Measurements from ENCODE around the gene RNFT2. TPM values are rescaled to one million over a fixed set of nuclear protein-coding genes. Genes with fewer than 3 reads are reported as not detected.

RNFT2 gene
- total RNA-seq, 2 donors from 2014 or later: 1.2 to 2.2 TPM

DNA sequence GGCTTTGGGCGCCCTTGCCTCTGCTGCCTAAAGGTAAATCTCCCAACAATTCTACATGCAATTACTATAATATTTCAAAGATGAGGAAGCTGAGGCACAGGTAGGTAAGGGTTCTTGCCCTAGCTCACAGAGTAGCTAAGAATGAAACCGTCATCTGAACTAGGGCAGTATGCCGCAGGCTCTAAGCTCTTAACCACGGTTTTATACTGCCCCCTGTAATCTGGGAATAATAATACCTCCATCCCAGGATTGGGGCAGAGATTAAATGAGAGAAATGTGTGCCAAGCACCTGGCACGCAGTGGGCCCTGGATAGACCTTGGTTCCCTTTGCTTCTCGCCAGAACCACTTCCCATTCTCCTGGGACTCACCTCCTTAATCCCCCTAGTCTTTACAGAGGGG is 144.6 kb downstream of the RNFT2 start:
- intact Hi-C loops (cut with DNase I): loop anchor here in 1 of 2 donors (5.0 kb wide), 1 partner anchor 180 kb away; no protein-coding TSS in a partner anchor
- DNase-seq (ENCODE audit: low spot score): no peak

DNA sequence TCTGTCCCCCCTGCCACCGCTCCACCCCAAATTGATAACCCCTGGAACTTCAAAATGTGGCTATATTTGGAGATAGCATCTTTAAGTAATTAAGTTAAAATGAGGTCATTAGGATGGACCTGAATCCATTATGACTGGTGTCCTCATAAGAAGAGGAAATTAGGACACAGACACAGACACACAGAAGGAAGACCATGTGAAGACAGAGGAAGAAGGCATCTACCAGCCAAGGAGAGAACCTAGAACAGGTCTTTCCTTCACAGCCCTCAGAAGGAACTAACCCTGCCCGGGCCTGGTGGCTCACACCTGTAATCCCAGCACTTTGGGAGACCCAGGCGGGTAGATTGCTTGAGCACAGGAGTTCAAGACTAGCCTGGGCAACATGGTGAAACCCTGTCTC is 146.8 kb downstream of the RNFT2 start:
- DNase-seq (ENCODE audit: low spot score): no peak
- intact Hi-C loops (cut with DNase I): loop anchor here in 1 of 2 donors (5.0 kb wide), 1 partner anchor 183 kb away; no protein-coding TSS in a partner anchor

DNA sequence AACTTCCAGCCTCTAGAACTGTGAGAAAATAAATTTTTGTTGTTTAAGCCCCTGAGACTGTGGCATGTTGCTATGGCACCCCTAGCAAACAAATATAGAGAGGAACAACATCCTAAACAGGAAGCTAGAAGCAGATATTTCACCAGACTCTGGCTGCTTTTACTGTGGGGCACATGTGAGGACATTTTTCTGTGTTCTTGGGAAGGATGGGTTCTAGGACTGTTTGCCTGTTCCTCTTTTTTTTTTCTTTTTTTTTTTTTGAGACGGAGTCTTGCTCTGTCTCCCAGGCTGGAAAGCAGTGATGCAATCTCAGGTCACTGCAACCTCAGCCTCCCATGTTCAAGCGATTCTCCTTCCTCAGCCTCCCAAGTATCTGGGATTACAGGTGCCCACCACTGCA is 147.4 kb downstream of the RNFT2 start:
- DNase-seq (ENCODE audit: low spot score): no peak
- intact Hi-C loops (cut with DNase I): no loop called here

DNA sequence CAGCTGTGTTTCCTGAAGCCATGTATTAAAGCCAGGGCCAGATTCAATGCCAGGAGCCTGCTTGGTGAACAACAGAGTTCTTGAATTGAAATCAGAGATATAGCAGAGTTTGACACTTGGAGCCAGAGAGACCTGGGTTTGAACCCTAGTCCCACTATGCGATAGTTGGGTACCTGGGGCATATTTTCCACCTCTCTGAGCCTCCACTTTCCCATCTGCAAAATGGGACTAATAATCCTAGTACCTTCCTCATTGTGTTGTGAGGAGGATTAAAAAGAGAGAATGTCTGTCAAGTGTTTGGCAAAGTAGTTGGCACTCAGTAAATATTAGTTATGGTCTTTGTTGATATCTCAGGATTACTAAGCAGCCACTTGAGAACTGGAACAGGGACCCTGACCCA is 149.1 kb downstream of the RNFT2 start:
- no peak for DNase-seq (ENCODE audit: low spot score)
- intact Hi-C loops (cut with DNase I): no loop called here

DNA sequence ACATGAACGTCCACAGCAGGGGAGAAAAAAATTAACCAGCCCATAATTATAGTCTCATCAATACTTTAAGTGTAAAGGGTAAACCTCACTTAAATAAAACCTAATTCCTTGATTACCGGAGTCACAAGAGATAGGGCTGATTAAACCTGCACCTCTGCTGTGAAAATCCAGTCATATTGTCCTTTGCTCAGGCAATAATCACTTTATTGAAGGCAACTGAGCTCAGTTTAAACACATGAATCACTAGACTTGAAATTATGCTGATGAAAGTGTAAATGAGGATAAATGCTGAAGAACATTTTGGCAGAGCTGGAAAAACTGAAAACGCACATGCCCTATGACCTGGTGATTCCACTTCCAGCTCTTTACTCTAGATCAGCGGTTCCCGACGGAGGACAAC is 149.8 kb downstream of the RNFT2 start:
- no peak for DNase-seq (ENCODE audit: low spot score)
- intact Hi-C loops (cut with DNase I): no loop called here

DNA sequence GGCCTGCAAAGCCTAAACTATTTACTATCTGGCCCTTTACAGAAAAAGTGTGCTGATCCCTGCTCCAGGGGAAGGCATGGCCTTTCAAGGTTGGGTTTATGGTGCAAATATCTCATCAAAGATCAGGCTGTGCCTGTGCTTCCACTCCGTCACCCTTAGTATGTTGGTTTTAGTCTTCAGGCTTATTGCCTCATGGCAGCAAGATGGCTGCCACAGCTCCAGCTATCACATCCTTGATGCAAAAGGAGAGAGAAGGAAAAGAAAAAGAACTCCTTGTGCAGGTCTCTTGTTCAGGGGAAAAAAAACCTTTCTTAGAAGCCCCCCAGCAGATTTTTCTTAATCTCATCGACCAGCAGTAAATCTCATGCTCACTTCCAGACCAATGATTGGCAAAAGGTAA is 152.2 kb downstream of the RNFT2 start:
- intact Hi-C loops (cut with DNase I): no loop called here
- DNase-seq (ENCODE audit: low spot score): no peak

DNA sequence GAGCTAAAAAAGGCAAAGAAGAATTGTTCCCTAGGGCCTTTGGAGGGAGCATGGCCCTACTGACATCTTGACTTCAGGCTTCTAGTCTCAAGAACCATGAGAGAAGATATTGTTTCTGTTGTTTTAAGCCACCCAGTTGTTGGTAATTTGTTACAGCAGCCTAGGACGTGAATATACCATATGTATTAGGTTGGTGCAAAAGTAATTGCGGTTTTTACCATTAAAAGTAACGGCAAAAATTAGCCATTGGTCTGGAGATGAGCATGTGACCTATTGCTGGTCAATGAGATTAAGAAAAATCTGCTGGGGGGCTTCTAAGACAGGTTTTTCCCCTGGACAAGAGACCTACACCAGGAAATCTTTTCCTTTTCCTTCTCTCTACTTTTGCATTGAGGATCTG is 152.9 kb downstream of the RNFT2 start:
- no peak for DNase-seq (ENCODE audit: low spot score)
- intact Hi-C loops (cut with DNase I): no loop called here

DNA sequence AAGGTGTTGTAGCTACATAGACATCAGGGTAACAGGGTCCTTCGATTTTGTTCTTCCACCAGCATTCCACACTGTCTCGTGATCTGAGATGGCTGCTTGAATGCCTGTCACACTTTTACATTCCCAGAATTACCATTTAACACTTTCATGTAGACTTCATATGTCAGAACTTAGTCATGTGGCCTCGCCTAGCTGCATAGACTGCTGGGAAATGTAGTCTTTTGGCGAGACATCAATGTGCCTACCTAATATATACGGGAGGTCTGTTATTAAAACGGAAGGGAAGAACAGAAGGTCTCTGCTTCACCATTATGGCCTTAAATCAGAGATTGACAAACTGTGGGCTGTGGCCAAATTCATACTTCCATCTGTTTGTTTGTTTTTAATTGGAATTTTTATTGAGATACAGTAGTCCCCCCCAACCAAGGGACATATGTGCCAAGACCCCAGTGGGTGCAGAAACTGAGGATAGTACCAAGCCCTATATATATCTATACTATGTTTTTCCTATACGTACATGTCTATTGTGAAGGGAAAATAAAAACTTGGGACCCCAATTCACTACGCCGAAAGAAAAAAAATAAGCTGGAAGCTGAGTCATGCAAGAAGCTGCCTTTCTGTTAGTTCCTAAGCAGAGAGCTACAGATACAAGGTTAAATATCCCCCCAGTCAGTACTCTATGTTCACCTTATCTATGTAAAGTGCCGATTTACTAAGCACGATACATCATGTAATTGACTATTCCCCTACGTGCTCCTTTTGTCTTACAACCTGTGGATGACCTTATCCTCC is 154.4 kb downstream of the RNFT2 start:
- intact Hi-C loops (cut with DNase I): no loop called here
- no peak for DNase-seq (ENCODE audit: low spot score)

DNA sequence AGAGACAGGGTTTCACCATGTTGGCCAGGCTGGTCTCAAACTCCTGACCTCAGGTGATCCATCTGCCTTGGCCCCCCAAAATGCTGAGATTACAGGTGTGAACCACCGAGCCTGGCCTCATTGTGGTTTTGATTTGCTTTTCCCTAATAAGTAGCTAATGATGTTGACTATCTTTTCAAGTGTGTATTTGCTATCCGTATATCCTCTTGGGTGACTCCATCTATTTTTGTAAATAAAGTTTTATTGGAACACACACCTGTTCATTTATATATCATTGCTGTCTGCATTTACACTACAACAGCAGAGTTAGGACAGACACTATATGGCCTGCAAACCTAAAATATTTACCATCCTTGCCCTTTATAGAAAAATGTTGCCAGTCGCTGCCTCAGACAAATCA is 156.8 kb downstream of the RNFT2 start:
- intact Hi-C loops (cut with DNase I): no loop called here
- no peak for DNase-seq (ENCODE audit: low spot score)

DNA sequence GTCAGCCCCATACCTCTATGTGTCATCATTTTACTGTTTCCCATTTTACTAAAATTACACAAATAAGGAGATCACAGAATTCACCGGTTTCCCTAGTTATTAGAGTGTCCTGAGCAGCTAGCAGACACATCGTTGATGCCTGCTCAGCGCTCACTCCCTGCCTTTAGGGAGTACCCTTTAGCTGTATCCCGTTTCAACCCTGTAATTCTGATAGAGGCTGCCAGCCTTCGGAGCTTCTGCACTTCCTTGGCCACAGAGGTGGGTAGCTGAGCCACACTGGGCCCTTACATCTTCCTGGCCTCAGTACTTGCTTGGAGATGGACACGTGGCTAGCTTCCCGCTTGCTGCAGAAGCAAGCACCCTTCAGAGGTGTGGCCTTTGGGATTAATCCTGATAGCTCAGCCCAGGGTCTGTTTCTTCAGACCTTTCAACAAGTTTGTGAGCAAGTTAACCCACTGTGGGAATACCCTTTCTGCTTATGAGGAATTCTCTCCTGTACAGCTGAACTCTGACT is 158.4 kb downstream of the RNFT2 start:
- DNase-seq (ENCODE audit: low spot score): no peak
- intact Hi-C loops (cut with DNase I): no loop called here

DNA sequence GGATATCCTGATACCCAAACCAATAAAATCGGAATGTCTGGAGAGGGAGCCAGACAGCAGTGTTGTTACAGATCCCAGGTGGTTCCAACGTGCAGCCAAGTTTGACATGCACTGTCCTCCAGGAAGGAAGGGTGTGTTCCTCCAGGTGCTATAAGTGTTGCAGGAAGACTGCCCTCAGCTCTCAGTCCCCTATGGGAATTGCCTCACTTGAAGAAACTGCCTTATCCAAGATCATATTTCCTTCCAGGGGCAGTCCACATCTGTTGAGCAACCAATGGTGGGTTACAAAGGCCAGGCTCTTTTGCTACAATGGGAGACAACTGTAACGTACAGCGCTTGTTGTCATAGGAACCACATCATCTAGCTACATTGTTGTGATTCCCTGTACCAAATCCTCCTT is 159.4 kb downstream of the RNFT2 start:
- intact Hi-C loops (cut with DNase I): no loop called here
- no peak for DNase-seq (ENCODE audit: low spot score)

DNA sequence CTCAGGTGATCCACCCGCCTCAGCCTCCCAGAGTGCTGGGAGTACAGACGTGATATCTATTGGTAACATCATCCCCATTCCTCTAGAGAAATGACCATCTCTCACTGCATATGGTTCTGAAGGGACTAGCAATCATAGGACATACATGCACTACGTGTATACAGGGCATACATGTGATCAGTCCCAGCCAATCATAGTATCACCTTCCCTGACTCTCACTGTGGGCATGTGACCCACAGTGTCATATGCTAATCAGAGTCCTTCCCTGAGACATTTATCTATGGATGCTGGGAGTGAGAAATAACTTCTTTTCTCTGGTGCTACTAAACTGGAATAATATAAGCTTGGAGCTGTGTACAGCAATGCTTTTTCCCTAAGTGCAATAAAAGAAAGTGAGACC is 160.6 kb downstream of the RNFT2 start:
- intact Hi-C loops (cut with DNase I): no loop called here
- no peak for DNase-seq (ENCODE audit: low spot score)

DNA sequence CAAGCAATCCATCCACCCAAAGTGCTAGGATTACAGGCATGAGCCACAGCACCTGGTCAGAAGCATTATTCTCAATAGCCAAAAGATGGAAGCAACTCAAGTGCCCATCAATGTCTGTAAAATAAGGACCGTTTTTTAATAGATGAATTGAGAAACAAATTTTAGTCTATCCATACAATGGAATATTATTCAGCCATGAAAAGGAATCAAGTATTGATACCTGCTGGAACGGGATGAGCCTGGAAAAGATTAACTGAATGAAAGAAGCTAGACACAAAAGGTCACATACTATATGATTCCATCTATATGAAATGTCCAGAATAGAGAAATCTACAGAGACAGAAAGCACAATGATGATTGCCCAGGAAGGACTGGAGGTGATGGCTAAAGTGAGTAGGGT is 163.5 kb downstream of the RNFT2 start:
- no peak for DNase-seq (ENCODE audit: low spot score)
- intact Hi-C loops (cut with DNase I): no loop called here

Other genes with a start within 250 kb of the RNFT2 start
- gene MAP1LC3B2, start 178.9 kb upstream of the RNFT2 start, total RNA-seq: 1 to 10 TPM in 1 of 2 donors, not detected in 1; 1.8 TPM
- 10 to 100 TPM; 13.9 to 18.1 TPM for gene SPRING1, start 246 bp upstream of the RNFT2 start, total RNA-seq
- gene HRK, start 143.1 kb downstream of the RNFT2 start, total RNA-seq: not detected
- 10 to 100 TPM; 13.3 to 14.7 TPM for gene FBXW8, start 172.6 kb downstream of the RNFT2 start, total RNA-seq